ES-I3 (cell line): Measurements from ENCODE around the gene NTNG2.

Source experiments
- H3K36me3 ChIP-seq: 2 replicates; pipeline ENCODE4 v1.6.1; 2013; ENCODE audit warnings: mild to moderate bottlenecking, low read length, control low read depth, moderate library complexity; ENCODE audit not compliant: insufficient read depth
- H3K4me1 ChIP-seq: 2 replicates; pipeline ENCODE4 v1.6.1; 2013; ENCODE audit warnings: mild to moderate bottlenecking, control low read depth, low read length; ENCODE audit not compliant: insufficient read depth
- H3K9ac ChIP-seq: 2 replicates; pipeline ENCODE4 v1.6.1; 2013; ENCODE audit warnings: low read depth, mild to moderate bottlenecking, low read length, moderate library complexity
- H3K9me3 ChIP-seq: 2 replicates; pipeline ENCODE4 v1.6.1; 2013; ENCODE audit warnings: mild to moderate bottlenecking, low read length, moderate library complexity; ENCODE audit not compliant: control insufficient read depth, insufficient read depth

NTNG2 gene

GRCh38 chr9:132157347-132158116 is 4.3 kb upstream of the NTNG2 start:
- H3K4me1 ChIP-seq: peaks cover 6% of the 10 kb centered on the region
- no peak overlapping the region for H3K9ac ChIP-seq
- H3K9me3 ChIP-seq: no peaks in the 10 kb centered on the region
- H3K36me3 ChIP-seq: no peaks in the 10 kb centered on the region

GRCh38 chr9:132160802-132161742 is 786 bp upstream of the NTNG2 start:
- H3K9me3 ChIP-seq: no peaks in the 10 kb centered on the region
- no peaks in the 10 kb centered on the region; the same call in 1 of the 2 replicates for H3K4me1 ChIP-seq
- H3K36me3 ChIP-seq: no peaks in the 10 kb centered on the region
- H3K9ac ChIP-seq: peak overlapping the region; percentile 61; the same call in 1 of the 2 replicates

GRCh38 chr9:132162764-132163456 is 1.1 kb downstream of the NTNG2 start:
- H3K9ac ChIP-seq: peak overlapping the region; percentile 61; the same call in 1 of the 2 replicates
- no peaks in the 10 kb centered on the region for H3K9me3 ChIP-seq
- no peaks in the 10 kb centered on the region; the same call in 1 of the 2 replicates for H3K4me1 ChIP-seq
- no peaks in the 10 kb centered on the region for H3K36me3 ChIP-seq

- Histone ChIP-seq H3K4me1 (no peaks in the 10 kb centered on the region; the same call in 1 of the 2 replicates), H3K9me3 (no peaks in the 10 kb centered on the region), H3K36me3 (no peaks in the 10 kb centered on the region), H3K9ac (peak overlapping the region; percentile 61; the same call in 1 of the 2 replicates)
Observed at GRCh38 chr9:132163457-132163875, 1.6 kb downstream of the NTNG2 start.

GRCh38 chr9:132163876-132164603 is 2.2 kb downstream of the NTNG2 start:
- Histone ChIP-seq H3K9ac (peak overlapping the region; percentile 8; the same call in 1 of the 2 replicates), H3K4me1 (no peaks in the 10 kb centered on the region; the same call in 1 of the 2 replicates), H3K9me3 (no peaks in the 10 kb centered on the region), H3K36me3 (no peaks in the 10 kb centered on the region)

- no peaks in the 10 kb centered on the region; the same call in 1 of the 2 replicates for H3K4me1 ChIP-seq
- no peaks in the 10 kb centered on the region for H3K9me3 ChIP-seq
- H3K9ac ChIP-seq: no peak overlapping the region; the same call in 1 of the 2 replicates
- no peaks in the 10 kb centered on the region for H3K36me3 ChIP-seq
Observed at GRCh38 chr9:132164604-132165362, 2.9 kb downstream of the NTNG2 start.

GRCh38 chr9:132166599-132166998 is 4.7 kb downstream of the NTNG2 start:
- no peak overlapping the region for H3K9ac ChIP-seq
- no peaks in the 10 kb centered on the region for H3K36me3 ChIP-seq
- no peaks in the 10 kb centered on the region; the same call in 1 of the 2 replicates for H3K4me1 ChIP-seq
- H3K9me3 ChIP-seq: no peaks in the 10 kb centered on the region

- Histone ChIP-seq H3K36me3 (no peaks in the 10 kb centered on the region), H3K4me1 (no peaks in the 10 kb centered on the region; the same call in 1 of the 2 replicates), H3K9me3 (no peaks in the 10 kb centered on the region), H3K9ac (no peak overlapping the region)
Observed at GRCh38 chr9:132167192-132167591, 5.3 kb downstream of the NTNG2 start.

- Histone ChIP-seq H3K9ac (no peak overlapping the region), H3K36me3 (no peaks in the 10 kb centered on the region), H3K9me3 (no peaks in the 10 kb centered on the region), H3K4me1 (no peaks in the 10 kb centered on the region; the same call in 1 of the 2 replicates)
Observed at GRCh38 chr9:132168347-132168746, 6.5 kb downstream of the NTNG2 start.

- Histone ChIP-seq H3K4me1 (no peaks in the 10 kb centered on the region; the same call in 1 of the 2 replicates), H3K9me3 (no peaks in the 10 kb centered on the region), H3K36me3 (no peaks in the 10 kb centered on the region), H3K9ac (no peak overlapping the region)
Observed at GRCh38 chr9:132168851-132169250, 7.0 kb downstream of the NTNG2 start.

GRCh38 chr9:132169672-132170392 is 8.0 kb downstream of the NTNG2 start:
- H3K36me3 ChIP-seq: no peaks in the 10 kb centered on the region

GRCh38 chr9:132171702-132172101 is 9.8 kb downstream of the NTNG2 start:
- Histone ChIP-seq H3K9me3 (no peaks in the 10 kb centered on the region), H3K36me3 (no peaks in the 10 kb centered on the region), H3K9ac (no peak overlapping the region), H3K4me1 (no peaks in the 10 kb centered on the region; the same call in 1 of the 2 replicates)

More at GRCh38 chr9:132169672-132170392, 8.0 kb downstream of the NTNG2 start:
- H3K9me3 ChIP-seq: no peaks in the 10 kb centered on the region
- H3K4me1 ChIP-seq: no peaks in the 10 kb centered on the region; the same call in 1 of the 2 replicates
- no peak overlapping the region for H3K9ac ChIP-seq
